HepG2 (cell line): Measurements from ENCODE around the gene MLXIPL. TPM values are rescaled to one million over a fixed set of nuclear protein-coding genes. Genes with fewer than 3 reads are reported as not detected.

Experiments
- CSRNP1 ChIP-seq: sonication (generic); formaldehyde crosslinking; IDR thresholded peaks from 2 replicates; pipeline ENCODE4 v1.8.1; 2023; ENCODE audit warnings: mild to moderate bottlenecking, missing genetic modification reagents
- E2F2 ChIP-seq: sonication (generic); formaldehyde crosslinking; IDR thresholded peaks from 2 replicates; pipeline ENCODE4 v1.4.0; 2020; ENCODE audit warnings: missing genetic modification reagents, borderline replicate concordance
- FOXJ3 ChIP-seq: sonication (generic); formaldehyde crosslinking; IDR thresholded peaks from 2 replicates; pipeline ENCODE4 v1.4.0; 2020; ENCODE audit warnings: missing genetic modification reagents, mild to moderate bottlenecking, borderline replicate concordance
- GRHL1 ChIP-seq: sonication (generic); formaldehyde crosslinking; conservative IDR thresholded peaks from 2 replicates; pipeline ENCODE4 v1.8.0; 2022; ENCODE audit warnings: missing genetic modification reagents
- HIC2 ChIP-seq: sonication (generic); formaldehyde crosslinking; IDR thresholded peaks from 2 replicates; pipeline ENCODE4 v1.9.0; 2022; ENCODE audit warnings: low read depth, missing genetic modification reagents
- HNRNPUL1 ChIP-seq: fragments of 200-400 bp; formaldehyde crosslinking; IDR thresholded peaks from 2 replicates; pipeline ENCODE4 v1.6.1; 2017; ENCODE audit warnings: low read depth, mild to moderate bottlenecking, low read length, moderate library complexity
- JUND ChIP-seq: sonication (generic); formaldehyde crosslinking; IDR thresholded peaks from 2 replicates; pipeline ENCODE4 v1.8.0; 2022; ENCODE audit warnings: mild to moderate bottlenecking, missing genetic modification reagents
- MXI1 ChIP-seq: IDR thresholded peaks from 3 replicates; pipeline ENCODE4 v1.6.1; 2012; ENCODE audit warnings: low read depth, low read length, inconsistent platforms, borderline replicate concordance
- PRDM4 ChIP-seq: sonication (generic); formaldehyde crosslinking; IDR thresholded peaks from 2 replicates; pipeline ENCODE4 v1.9.0; 2021; ENCODE audit warnings: missing genetic modification reagents, borderline replicate concordance
- PTBP1 ChIP-seq: fragments of 200-400 bp; formaldehyde crosslinking; IDR thresholded peaks from 2 replicates; pipeline ENCODE4 v1.6.1; 2018; ENCODE audit warnings: low read length, low read depth; ENCODE audit not compliant: poor library complexity, severe bottlenecking
- SAFB2 ChIP-seq: sonication (generic); formaldehyde crosslinking; IDR thresholded peaks from 2 replicates; pipeline ENCODE4 v1.5.1; 2020; ENCODE audit warnings: missing genetic modification reagents, low read depth, mild to moderate bottlenecking, borderline replicate concordance
- SYNCRIP ChIP-seq: fragments of 200-400 bp; formaldehyde crosslinking; IDR thresholded peaks from 2 replicates; pipeline ENCODE4 v1.6.1; 2018; ENCODE audit warnings: mild to moderate bottlenecking, low read depth, low read length; ENCODE audit not compliant: insufficient read depth
- YEATS2 ChIP-seq: sonication (generic); formaldehyde crosslinking; IDR thresholded peaks from 2 replicates; pipeline ENCODE4 v1.4.0; 2020; ENCODE audit warnings: missing genetic modification reagents, borderline replicate concordance
- ZNF34 ChIP-seq: sonication (generic); formaldehyde crosslinking; IDR thresholded peaks from 2 replicates; pipeline ENCODE4 v1.4.0; 2020; ENCODE audit warnings: mild to moderate bottlenecking, missing genetic modification reagents, borderline replicate concordance
- ZNF496 ChIP-seq: sonication (generic); formaldehyde crosslinking; IDR thresholded peaks from 2 replicates; pipeline ENCODE4 v1.8.1; 2023; ENCODE audit warnings: mild to moderate bottlenecking, moderate library complexity, missing genetic modification reagents; ENCODE audit not compliant: insufficient replicate concordance
- ZNF605 ChIP-seq: sonication (generic); formaldehyde crosslinking; IDR thresholded peaks from 2 replicates; pipeline ENCODE4 v1.8.0; 2022; ENCODE audit warnings: mild to moderate bottlenecking, missing genetic modification reagents
- ZNF615 ChIP-seq: sonication (generic); formaldehyde crosslinking; IDR thresholded peaks from 2 replicates; pipeline ENCODE4 v1.5.0; 2020; ENCODE audit warnings: mild to moderate bottlenecking, missing genetic modification reagents, borderline replicate concordance
- polyA plus RNA-seq, 8 experiments: library from polyadenylated mRNA; depleted of rRNA in 3 of 8; stranded (reverse) in 7 of 8; unstranded in 1 of 8; fragments of >200 nt; fragmentation: Illumina TruSeq in 4 of 8; extraction: Trizol in 4 of 8; gene quantifications; 2 replicates each; pipeline versions ENCODE4 v1.2.1 to v1.2.3, GENCODE V29; 2011 to 2016; ENCODE audit warnings: low read depth in 4 of 8, missing spikeins in 1 of 8, mixed read lengths in 1 of 8; ENCODE audit not compliant: insufficient read depth in 1 of 8
- total RNA-seq, 5 experiments: library from RNA; depleted of rRNA; stranded (reverse); fragments of >200 nt; fragmentation: Illumina TruSeq; extraction: Trizol; gene quantifications; 2 replicates each; pipeline ENCODE4 v1.2.3, GENCODE V29; 2016; ENCODE audit warnings: low read depth in 1 of 5

MLXIPL gene
- total and polyA plus RNA-seq, 2 of the 13 experiments (the other 11 are each of a cell fraction or from before 2014, with no cell fraction given) = 51.6 to 60.1 TPM

GRCh38 chr7:73622909-73623797 is 1.2 kb downstream of the MLXIPL start (continued):
- TF ChIP-seq HNRNPUL1 (peak; percentile 78; the same call in 1 of the 2 replicates), ZNF34 (CRISPR knock-in tag) (no peak), SAFB2 (CRISPR knock-in tag) (peak; percentile 44; the same call in 1 of the 2 replicates), PTBP1 (no peak), CSRNP1 (CRISPR knock-in tag) (no peak; the same call in none of the 2 replicates), HIC2 (peak; percentile 73), ZNF615 (peak; percentile 74; the same call in 1 of the 2 replicates), MXI1 (0 out of 3 replicates have a peak, but pooled peaks have one; percentile 50), ZNF605 (peak; percentile 88), ZNF496 (CRISPR knock-in tag) (no peak), YEATS2 (no peak), E2F2 (CRISPR knock-in tag) (peak; percentile 85; the same call in 1 of the 2 replicates), JUND (peak; percentile 48; the same call in 1 of the 2 replicates), PRDM4 (CRISPR knock-in tag) (no peak), GRHL1 (CRISPR knock-in tag) (no peak), SYNCRIP (no peak), FOXJ3 (CRISPR knock-in tag) (no peak)
